WTC11 (cell line): Measurements from ENCODE around the gene MYCBP2. TPM values are rescaled to one million over a fixed set of nuclear protein-coding genes. Genes with fewer than 3 reads are reported as not detected.
A peak's percentile ranks its signal among the peaks of the same experiment; 100 is the strongest.

ENCODE experiments used
- ATAC-seq: fragments of 200-7000 bp; cut with Tn5 transposase; 2 replicates; pipeline ENCODE4 v1.10.0; 2021; ENCODE audit warnings: mild to moderate bottlenecking, moderate library complexity
- CTCF ChIA-PET: fragments of 300-600 bp; sonication (Branson Sonifier 250); formaldehyde crosslinking; loops from one replicate; lab custom pipeline; 2021; ENCODE audit warnings: antibody characterized with exemption; lab: Charles Lee
- POLR2A ChIA-PET: fragments of 350-600 bp; sonication (Branson Sonifier 250); formaldehyde crosslinking; loops from one replicate; lab custom pipeline; 2021; ENCODE audit warnings: antibody characterized with exemption; lab: Charles Lee
- DNase-seq: peaks from one replicate; pipeline ENCODE4 v3.0.0; 2021; ENCODE audit warnings: low spot score
- H3K27ac Mint-ChIP-seq: 2 replicates; pipeline ENCODE4 v1.8.0; 2021; ENCODE audit warnings: mixed read lengths
- H3K27me3 Mint-ChIP-seq: 2 replicates; pipeline ENCODE4 v1.8.0; 2021; ENCODE audit warnings: low read depth, mild to moderate bottlenecking, moderate library complexity, mixed read lengths
- H3K36me3 Mint-ChIP-seq: 2 replicates; pipeline ENCODE4 v1.8.0; 2021; ENCODE audit warnings: mixed read lengths
- H3K4me1 Mint-ChIP-seq: 2 replicates; pipeline ENCODE4 v1.8.0; 2022; ENCODE audit warnings: mixed read lengths
- H3K4me3 Mint-ChIP-seq: 2 replicates; pipeline ENCODE4 v1.8.0; 2021; ENCODE audit warnings: mild to moderate bottlenecking, moderate library complexity, mixed read lengths
- H3K9me3 Mint-ChIP-seq: 2 replicates; pipeline ENCODE4 v1.8.0; 2021; ENCODE audit warnings: mixed read lengths
- EMX1 ChIP-seq: fragments of 250-450 bp; sonication (Bioruptor Pico); IDR thresholded peaks from 2 replicates; pipeline ENCODE4 v1.8.0; 2021; ENCODE audit warnings: mild to moderate bottlenecking
- HMGA2 ChIP-seq: fragments of 250-450 bp; sonication (Bioruptor Pico); IDR thresholded peaks from 2 replicates; pipeline ENCODE4 v1.4.0; 2021; ENCODE audit warnings: mild to moderate bottlenecking, moderate library complexity
- JAZF1 ChIP-seq: fragments of 250-450 bp; sonication (Bioruptor Pico); IDR thresholded peaks from 2 replicates; pipeline ENCODE4 v1.9.0; 2021; ENCODE audit warnings: moderate library complexity, mild to moderate bottlenecking, inconsistent platforms
- KAT7 ChIP-seq: sonication (generic); formaldehyde crosslinking; IDR thresholded peaks from 2 replicates; pipeline ENCODE4 v1.8.1; 2023; ENCODE audit warnings: missing genetic modification reagents, mild to moderate bottlenecking, borderline replicate concordance
- NR1H2 ChIP-seq: sonication (generic); formaldehyde crosslinking; IDR thresholded peaks from 2 replicates; pipeline ENCODE4 v1.9.0; 2021; ENCODE audit warnings: mild to moderate bottlenecking, moderate library complexity, missing genetic modification reagents
- ZNF121 ChIP-seq: sonication (generic); formaldehyde crosslinking; IDR thresholded peaks from 2 replicates; pipeline ENCODE4 v1.8.0; 2023; ENCODE audit warnings: missing genetic modification reagents
- ZNF263 ChIP-seq: sonication (generic); formaldehyde crosslinking; IDR thresholded peaks from 2 replicates; pipeline ENCODE4 v1.8.1; 2022; ENCODE audit warnings: low read depth, mild to moderate bottlenecking, moderate library complexity, missing genetic modification reagents
- ZNF317 ChIP-seq: sonication (generic); formaldehyde crosslinking; IDR thresholded peaks from 2 replicates; pipeline ENCODE4 v1.8.1; 2023; ENCODE audit warnings: low read depth, mild to moderate bottlenecking, moderate library complexity, missing genetic modification reagents, borderline replicate concordance
- ZNF423 ChIP-seq: fragments of 250-450 bp; sonication (Bioruptor Pico); IDR thresholded peaks from 2 replicates; pipeline ENCODE4 v2.1.2; 2022; ENCODE audit warnings: mild to moderate bottlenecking, moderate library complexity
- total RNA-seq: library from RNA; stranded (reverse); gene quantifications from 3 replicates; pipeline ENCODE4 v1.2.3, GENCODE V29; 2021
- TF ChIP-seq, protein P1 (sequence below): sonication (generic); formaldehyde crosslinking; IDR thresholded peaks from 2 replicates; pipeline ENCODE4 v1.8.0; 2023; ENCODE audit warnings: mild to moderate bottlenecking, missing genetic modification reagents
- TF ChIP-seq, protein P2 (sequence below): sonication (generic); formaldehyde crosslinking; IDR thresholded peaks from 2 replicates; pipeline ENCODE4 v1.8.0; 2022; ENCODE audit warnings: missing genetic modification reagents
- TF ChIP-seq, protein P3 (sequence below): fragments of 200-600 bp; IDR thresholded peaks from 2 replicates; pipeline ENCODE4 v1.8.0; 2022; ENCODE audit warnings: antibody characterized with exemption
- TF ChIP-seq, protein P4 (sequence below): sonication (generic); formaldehyde crosslinking; IDR thresholded peaks from 2 replicates; pipeline ENCODE4 v1.8.1; 2022; ENCODE audit warnings: low read depth, mild to moderate bottlenecking, moderate library complexity, missing genetic modification reagents, borderline replicate concordance
- TF ChIP-seq, protein P5 (sequence below): fragments of 250-450 bp; sonication (Bioruptor Pico); IDR thresholded peaks from 2 replicates; pipeline ENCODE4 v1.9.0; 2021; ENCODE audit warnings: moderate library complexity, mild to moderate bottlenecking, inconsistent platforms, borderline replicate concordance
- TF ChIP-seq, protein P6 (sequence below): sonication (generic); formaldehyde crosslinking; IDR thresholded peaks from 2 replicates; pipeline ENCODE4 v1.8.1; 2023; ENCODE audit warnings: mild to moderate bottlenecking, missing genetic modification reagents
- TF ChIP-seq, protein P7 (sequence below): fragments of 250-450 bp; sonication (Bioruptor Pico); conservative IDR thresholded peaks from 2 replicates; pipeline ENCODE4 v1.9.0; 2021; ENCODE audit warnings: mild to moderate bottlenecking
- TF ChIP-seq, protein P8 (sequence below): sonication (generic); formaldehyde crosslinking; IDR thresholded peaks from 2 replicates; pipeline ENCODE4 v1.8.0; 2023; ENCODE audit warnings: missing genetic modification reagents

The MYCBP2 gene
- total RNA-seq, 1 experiment from 2014 or later, result 54.3 TPM

DNA sequence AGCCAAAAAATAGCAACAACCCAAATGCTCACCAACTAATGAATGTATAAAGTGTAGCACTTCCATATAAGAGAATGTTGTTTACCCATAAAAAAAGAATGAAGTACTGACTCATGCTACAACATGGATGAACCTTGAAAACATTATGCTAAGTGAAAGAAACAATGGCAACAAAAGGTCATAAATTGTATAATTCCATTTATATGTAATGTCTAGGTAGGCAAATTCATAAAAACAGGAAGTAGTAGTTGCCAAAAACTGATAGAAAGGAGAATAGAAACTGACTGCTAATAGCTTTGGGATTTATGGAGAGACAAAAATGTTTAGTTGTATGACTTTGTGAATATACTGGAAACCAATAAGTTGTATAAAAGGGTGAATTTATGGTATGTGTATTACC, 21.6 kb downstream of the MYCBP2 start:
- Mint-ChIP-seq H3K36me3 (no peaks in the 10 kb centered on the region), H3K27me3 (no peaks in the 10 kb centered on the region; the same call in 1 of the 2 replicates)
- CTCF ChIA-PET, result interaction anchor here (1.8 kb wide), 1 partner anchor 12 kb away, joined by 6 read pairs; no protein-coding TSS in a partner anchor
- no peak for TF ChIP-seq ZNF121 (CRISPR knock-in tag)
- TF ChIP-seq ZNF317 (CRISPR knock-in tag), result no peak
- TF ChIP-seq JAZF1 (CRISPR knock-in tag), result no peak
- TF ChIP-seq, protein P1, sequence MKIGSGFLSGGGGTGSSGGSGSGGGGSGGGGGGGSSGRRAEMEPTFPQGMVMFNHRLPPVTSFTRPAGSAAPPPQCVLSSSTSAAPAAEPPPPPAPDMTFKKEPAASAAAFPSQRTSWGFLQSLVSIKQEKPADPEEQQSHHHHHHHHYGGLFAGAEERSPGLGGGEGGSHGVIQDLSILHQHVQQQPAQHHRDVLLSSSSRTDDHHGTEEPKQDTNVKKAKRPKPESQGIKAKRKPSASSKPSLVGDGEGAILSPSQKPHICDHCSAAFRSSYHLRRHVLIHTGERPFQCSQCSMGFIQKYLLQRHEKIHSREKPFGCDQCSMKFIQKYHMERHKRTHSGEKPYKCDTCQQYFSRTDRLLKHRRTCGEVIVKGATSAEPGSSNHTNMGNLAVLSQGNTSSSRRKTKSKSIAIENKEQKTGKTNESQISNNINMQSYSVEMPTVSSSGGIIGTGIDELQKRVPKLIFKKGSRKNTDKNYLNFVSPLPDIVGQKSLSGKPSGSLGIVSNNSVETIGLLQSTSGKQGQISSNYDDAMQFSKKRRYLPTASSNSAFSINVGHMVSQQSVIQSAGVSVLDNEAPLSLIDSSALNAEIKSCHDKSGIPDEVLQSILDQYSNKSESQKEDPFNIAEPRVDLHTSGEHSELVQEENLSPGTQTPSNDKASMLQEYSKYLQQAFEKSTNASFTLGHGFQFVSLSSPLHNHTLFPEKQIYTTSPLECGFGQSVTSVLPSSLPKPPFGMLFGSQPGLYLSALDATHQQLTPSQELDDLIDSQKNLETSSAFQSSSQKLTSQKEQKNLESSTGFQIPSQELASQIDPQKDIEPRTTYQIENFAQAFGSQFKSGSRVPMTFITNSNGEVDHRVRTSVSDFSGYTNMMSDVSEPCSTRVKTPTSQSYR (CRISPR knock-in tag), result no peak
- TF ChIP-seq, protein P2, sequence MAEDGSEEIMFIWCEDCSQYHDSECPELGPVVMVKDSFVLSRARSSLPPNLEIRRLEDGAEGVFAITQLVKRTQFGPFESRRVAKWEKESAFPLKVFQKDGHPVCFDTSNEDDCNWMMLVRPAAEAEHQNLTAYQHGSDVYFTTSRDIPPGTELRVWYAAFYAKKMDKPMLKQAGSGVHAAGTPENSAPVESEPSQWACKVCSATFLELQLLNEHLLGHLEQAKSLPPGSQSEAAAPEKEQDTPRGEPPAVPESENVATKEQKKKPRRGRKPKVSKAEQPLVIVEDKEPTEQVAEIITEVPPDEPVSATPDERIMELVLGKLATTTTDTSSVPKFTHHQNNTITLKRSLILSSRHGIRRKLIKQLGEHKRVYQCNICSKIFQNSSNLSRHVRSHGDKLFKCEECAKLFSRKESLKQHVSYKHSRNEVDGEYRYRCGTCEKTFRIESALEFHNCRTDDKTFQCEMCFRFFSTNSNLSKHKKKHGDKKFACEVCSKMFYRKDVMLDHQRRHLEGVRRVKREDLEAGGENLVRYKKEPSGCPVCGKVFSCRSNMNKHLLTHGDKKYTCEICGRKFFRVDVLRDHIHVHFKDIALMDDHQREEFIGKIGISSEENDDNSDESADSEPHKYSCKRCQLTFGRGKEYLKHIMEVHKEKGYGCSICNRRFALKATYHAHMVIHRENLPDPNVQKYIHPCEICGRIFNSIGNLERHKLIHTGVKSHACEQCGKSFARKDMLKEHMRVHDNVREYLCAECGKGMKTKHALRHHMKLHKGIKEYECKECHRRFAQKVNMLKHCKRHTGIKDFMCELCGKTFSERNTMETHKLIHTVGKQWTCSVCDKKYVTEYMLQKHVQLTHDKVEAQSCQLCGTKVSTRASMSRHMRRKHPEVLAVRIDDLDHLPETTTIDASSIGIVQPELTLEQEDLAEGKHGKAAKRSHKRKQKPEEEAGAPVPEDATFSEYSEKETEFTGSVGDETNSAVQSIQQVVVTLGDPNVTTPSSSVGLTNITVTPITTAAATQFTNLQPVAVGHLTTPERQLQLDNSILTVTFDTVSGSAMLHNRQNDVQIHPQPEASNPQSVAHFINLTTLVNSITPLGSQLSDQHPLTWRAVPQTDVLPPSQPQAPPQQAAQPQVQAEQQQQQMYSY (CRISPR knock-in tag), result no peak
- TF ChIP-seq, protein P3, sequence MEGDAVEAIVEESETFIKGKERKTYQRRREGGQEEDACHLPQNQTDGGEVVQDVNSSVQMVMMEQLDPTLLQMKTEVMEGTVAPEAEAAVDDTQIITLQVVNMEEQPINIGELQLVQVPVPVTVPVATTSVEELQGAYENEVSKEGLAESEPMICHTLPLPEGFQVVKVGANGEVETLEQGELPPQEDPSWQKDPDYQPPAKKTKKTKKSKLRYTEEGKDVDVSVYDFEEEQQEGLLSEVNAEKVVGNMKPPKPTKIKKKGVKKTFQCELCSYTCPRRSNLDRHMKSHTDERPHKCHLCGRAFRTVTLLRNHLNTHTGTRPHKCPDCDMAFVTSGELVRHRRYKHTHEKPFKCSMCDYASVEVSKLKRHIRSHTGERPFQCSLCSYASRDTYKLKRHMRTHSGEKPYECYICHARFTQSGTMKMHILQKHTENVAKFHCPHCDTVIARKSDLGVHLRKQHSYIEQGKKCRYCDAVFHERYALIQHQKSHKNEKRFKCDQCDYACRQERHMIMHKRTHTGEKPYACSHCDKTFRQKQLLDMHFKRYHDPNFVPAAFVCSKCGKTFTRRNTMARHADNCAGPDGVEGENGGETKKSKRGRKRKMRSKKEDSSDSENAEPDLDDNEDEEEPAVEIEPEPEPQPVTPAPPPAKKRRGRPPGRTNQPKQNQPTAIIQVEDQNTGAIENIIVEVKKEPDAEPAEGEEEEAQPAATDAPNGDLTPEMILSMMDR, result no peak
- TF ChIP-seq, protein P4, sequence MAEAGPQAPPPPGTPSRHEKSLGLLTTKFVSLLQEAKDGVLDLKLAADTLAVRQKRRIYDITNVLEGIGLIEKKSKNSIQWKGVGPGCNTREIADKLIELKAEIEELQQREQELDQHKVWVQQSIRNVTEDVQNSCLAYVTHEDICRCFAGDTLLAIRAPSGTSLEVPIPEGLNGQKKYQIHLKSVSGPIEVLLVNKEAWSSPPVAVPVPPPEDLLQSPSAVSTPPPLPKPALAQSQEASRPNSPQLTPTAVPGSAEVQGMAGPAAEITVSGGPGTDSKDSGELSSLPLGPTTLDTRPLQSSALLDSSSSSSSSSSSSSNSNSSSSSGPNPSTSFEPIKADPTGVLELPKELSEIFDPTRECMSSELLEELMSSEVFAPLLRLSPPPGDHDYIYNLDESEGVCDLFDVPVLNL (CRISPR knock-in tag), result no peak
- no peak for TF ChIP-seq ZNF263 (CRISPR knock-in tag)
- TF ChIP-seq KAT7 (CRISPR knock-in tag), result no peak
- TF ChIP-seq, all 79 proteins: peak for 0
- H3K4me3 Mint-ChIP-seq, result no peak overlapping the region
- peaks cover 78% of the 10 kb centered on the region for H3K4me1 Mint-ChIP-seq
- DNase-seq (no peak), ATAC-seq (no peak)
- H3K9me3 Mint-ChIP-seq, result no peaks in the 10 kb centered on the region
- peak overlapping the region; percentile 57; the same call in 1 of the 2 replicates for H3K27ac Mint-ChIP-seq
- POLR2A ChIA-PET, result no interaction called here

DNA sequence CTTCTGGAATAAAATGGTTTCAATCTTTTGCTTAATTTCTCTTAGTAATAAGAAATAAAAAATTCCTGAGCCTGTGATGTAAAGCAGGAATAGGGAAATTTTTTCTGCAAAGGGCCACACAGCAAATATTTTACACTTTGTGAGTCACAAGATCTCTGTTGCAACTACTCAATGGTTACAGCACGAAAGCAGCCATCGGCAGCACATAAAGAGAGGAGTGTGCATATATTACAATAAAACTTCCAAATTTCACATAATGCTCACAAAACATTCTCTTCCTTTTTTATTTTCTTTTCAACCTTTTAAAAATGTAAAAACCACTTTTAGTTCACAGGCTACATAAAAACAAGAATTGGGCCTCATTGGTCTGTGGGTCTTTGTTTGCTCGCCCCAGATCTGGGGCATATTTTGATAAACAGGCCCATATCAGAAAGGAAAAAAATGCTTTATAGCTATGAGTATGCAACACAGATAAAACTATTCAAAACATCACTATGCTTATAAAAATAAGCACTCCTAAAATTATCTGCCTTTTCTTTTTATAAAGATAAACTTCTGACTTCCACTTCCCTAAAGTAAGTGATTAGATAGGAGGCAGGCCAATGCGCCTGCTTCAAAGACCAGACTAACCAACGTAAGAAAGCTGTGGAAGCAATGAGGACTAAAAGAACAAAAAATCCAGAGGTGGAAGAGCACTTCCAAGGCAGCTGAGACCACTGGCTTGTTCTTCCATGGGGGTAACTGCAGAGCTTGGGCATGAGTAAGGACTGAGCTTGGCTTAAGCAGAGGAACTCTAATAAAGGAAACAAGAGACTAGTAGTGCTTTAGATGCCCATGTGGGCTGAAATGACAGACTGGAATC, 26.5 kb downstream of the MYCBP2 start:
- Mint-ChIP-seq H3K36me3 (0 out of 2 replicates have a peak, but pooled peaks cover 4% of the 10 kb centered on the region), H3K27ac (peak overlapping the region; percentile 83), H3K4me1 (peaks cover 48% of the 10 kb centered on the region), H3K27me3 (no peaks in the 10 kb centered on the region), H3K4me3 (no peak overlapping the region), H3K9me3 (no peaks in the 10 kb centered on the region)
- ATAC-seq, result peak; percentile 47; the same call in 1 of the 2 replicates
- CTCF ChIA-PET, result interaction anchor here (1.8 kb wide), 1 partner anchor 17 kb away, joined by 5 read pairs; no protein-coding TSS in a partner anchor
- DNase-seq, result no peak
- POLR2A ChIA-PET, result no interaction called here
- TF ChIP-seq, protein P5, sequence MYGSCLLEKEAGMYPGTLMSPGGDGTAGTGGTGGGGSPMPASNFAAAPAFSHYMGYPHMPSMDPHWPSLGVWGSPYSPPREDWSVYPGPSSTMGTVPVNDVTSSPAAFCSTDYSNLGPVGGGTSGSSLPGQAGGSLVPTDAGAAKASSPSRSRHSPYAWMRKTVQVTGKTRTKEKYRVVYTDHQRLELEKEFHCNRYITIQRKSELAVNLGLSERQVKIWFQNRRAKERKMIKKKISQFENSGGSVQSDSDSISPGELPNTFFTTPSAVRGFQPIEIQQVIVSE (CRISPR knock-in tag), result no peak
- TF ChIP-seq, protein P6, sequence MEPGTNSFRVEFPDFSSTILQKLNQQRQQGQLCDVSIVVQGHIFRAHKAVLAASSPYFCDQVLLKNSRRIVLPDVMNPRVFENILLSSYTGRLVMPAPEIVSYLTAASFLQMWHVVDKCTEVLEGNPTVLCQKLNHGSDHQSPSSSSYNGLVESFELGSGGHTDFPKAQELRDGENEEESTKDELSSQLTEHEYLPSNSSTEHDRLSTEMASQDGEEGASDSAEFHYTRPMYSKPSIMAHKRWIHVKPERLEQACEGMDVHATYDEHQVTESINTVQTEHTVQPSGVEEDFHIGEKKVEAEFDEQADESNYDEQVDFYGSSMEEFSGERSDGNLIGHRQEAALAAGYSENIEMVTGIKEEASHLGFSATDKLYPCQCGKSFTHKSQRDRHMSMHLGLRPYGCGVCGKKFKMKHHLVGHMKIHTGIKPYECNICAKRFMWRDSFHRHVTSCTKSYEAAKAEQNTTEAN (CRISPR knock-in tag), result no peak
- no peak for TF ChIP-seq JAZF1 (CRISPR knock-in tag)
- no peak for TF ChIP-seq HMGA2 (CRISPR knock-in tag)
- no peak for TF ChIP-seq NR1H2 (CRISPR knock-in tag)
- TF ChIP-seq EMX1 (CRISPR knock-in tag), result no peak
- TF ChIP-seq, protein P7, sequence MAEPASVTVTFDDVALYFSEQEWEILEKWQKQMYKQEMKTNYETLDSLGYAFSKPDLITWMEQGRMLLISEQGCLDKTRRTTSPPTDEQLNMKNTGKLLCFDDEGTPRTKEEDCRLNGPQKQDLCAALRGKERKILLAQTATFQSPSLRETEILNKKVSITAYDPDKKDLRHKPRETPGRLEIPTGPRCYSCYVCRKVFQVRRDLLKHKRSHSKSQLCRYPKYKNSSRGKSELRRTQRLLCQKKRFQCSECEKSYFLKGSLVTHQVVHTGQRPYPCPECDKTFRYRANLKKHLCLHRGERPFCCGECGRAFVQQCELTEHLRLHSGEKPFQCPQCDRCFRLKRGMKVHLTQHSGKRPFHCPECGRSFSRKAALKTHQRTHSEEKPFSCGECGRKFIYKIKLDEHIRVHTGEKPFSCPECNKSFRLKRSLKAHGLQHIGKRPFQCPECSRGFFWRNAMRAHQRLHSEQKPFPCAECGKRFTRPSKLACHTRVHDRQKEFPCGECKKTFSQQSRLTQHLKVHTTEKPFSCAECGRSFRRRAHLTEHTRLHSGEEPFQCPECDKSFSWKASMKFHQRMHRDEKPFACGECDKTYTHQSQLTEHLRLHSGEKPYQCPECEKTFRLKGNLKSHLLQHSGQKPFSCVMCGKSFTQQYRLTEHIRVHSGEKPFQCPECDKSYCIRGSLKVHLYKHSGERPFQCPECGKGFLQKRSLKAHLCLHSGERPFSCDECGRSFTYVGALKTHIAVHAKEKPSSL, result no peak
- TF ChIP-seq, protein P8, sequence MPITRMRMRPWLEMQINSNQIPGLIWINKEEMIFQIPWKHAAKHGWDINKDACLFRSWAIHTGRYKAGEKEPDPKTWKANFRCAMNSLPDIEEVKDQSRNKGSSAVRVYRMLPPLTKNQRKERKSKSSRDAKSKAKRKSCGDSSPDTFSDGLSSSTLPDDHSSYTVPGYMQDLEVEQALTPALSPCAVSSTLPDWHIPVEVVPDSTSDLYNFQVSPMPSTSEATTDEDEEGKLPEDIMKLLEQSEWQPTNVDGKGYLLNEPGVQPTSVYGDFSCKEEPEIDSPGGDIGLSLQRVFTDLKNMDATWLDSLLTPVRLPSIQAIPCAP (CRISPR knock-in tag), result no peak
- TF ChIP-seq ZNF423 (CRISPR knock-in tag), result no peak
